SK-N-SH (cell line): Measurements from ENCODE around the gene ITGA1. TPM values are rescaled to one million over a fixed set of nuclear protein-coding genes. Genes with fewer than 3 reads are reported as not detected.

Source experiments
- CTCF ChIA-PET: fragments of 300-600, 350-600 bp; formaldehyde crosslinking; extraction: SDS; loops from one replicate; lab custom pipeline; 2021; lab: Yijun Ruan, JAX
- POLR2A ChIA-PET: fragments of 350-600 bp; sonication (Branson Sonifier 250); formaldehyde crosslinking; extraction: SDS; loops from one replicate; lab custom pipeline; 2020; ENCODE audit warnings: antibody characterized with exemption, inconsistent platforms; lab: Yijun Ruan, JAX
- DNase-seq: peaks from one replicate; pipeline ENCODE4 v3.0.0; 2012
- H2AFZ ChIP-seq: fragments of 200-600 bp; sonication (generic); 2 replicates; pipeline ENCODE4 v1.8.1; 2016; ENCODE audit warnings: antibody characterized with exemption, mild to moderate bottlenecking, low read depth
- H3F3A ChIP-seq: fragments of 200-600 bp; sonication (generic); replicated peaks from 2 replicates; pipeline ENCODE3; 2016; ENCODE audit warnings: antibody characterized with exemption, mild to moderate bottlenecking; ENCODE audit not compliant: insufficient read depth
- H3K27ac ChIP-seq, 2 experiments: fragments of 200-500 bp in 1 of 2; fragments of 200-600 bp in 1 of 2; sonication (Bioruptor generic) in 1 of 2; sonication (generic), shearing (Covaris generic) in 1 of 2; 2 replicates each; pipeline versions ENCODE4 v1.5.1 to v1.6.1; 2014 to 2016; ENCODE audit warnings: low read depth in 2 of 2, inconsistent platforms in 1 of 2, low read length in 1 of 2, mild to moderate bottlenecking in 1 of 2, mixed read lengths in 1 of 2
- H3K27me3 ChIP-seq: fragments of 200-600 bp; sonication (generic), shearing (Covaris generic); 2 replicates; pipeline ENCODE4 v1.6.1; 2016; ENCODE audit warnings: mixed run types; ENCODE audit not compliant: insufficient read depth
- H3K36me3 ChIP-seq, 2 experiments: fragments of 200-500 bp in 1 of 2; fragments of 200-600 bp in 1 of 2; sonication (Bioruptor generic) in 1 of 2; sonication (generic) in 1 of 2; replicated peaks in 1 of 2; 2 replicates each; pipeline versions ENCODE3 to v1.5.1; 2014 to 2016; ENCODE audit warnings: low read length in 1 of 2, mild to moderate bottlenecking in 1 of 2; ENCODE audit not compliant: insufficient read depth in 2 of 2, control insufficient read depth in 1 of 2
- H3K4me1 ChIP-seq, 2 experiments: fragments of 200-500 bp in 1 of 2; fragments of 200-600 bp in 1 of 2; sonication (Bioruptor generic) in 1 of 2; sonication (generic), shearing (Covaris generic) in 1 of 2; 2 replicates each; pipeline versions ENCODE4 v1.5.1 to v1.6.1; 2014 to 2016; ENCODE audit warnings: low read depth in 1 of 2, low read length in 1 of 2, mixed run types in 1 of 2; ENCODE audit not compliant: insufficient read depth in 2 of 2, control insufficient read depth in 1 of 2
- H3K4me2 ChIP-seq: fragments of 200-600 bp; sonication (generic), shearing (Covaris generic); 2 replicates; pipeline ENCODE4 v1.6.1; 2017; ENCODE audit warnings: mixed run types
- H3K4me3 ChIP-seq, 2 experiments: fragments of 200-500 bp in 1 of 2; fragments of 200-600 bp in 1 of 2; sonication (Bioruptor generic) in 1 of 2; sonication (generic), shearing (Covaris generic) in 1 of 2; 2 replicates each; pipeline versions ENCODE4 v1.5.1 to v1.8.1; 2014 to 2016; ENCODE audit warnings: low read depth in 2 of 2, inconsistent platforms in 1 of 2, low read length in 1 of 2, mild to moderate bottlenecking in 1 of 2, mixed read lengths in 1 of 2, moderate library complexity in 1 of 2
- H3K79me2 ChIP-seq: fragments of 200-600 bp; sonication (generic); 2 replicates; pipeline ENCODE4 v1.8.1; 2017; ENCODE audit warnings: mild to moderate bottlenecking; ENCODE audit not compliant: insufficient read depth
- H3K9ac ChIP-seq: fragments of 200-600 bp; sonication (generic); 2 replicates; pipeline ENCODE4 v1.6.1; 2017; ENCODE audit warnings: mixed run types
- H3K9me2 ChIP-seq: fragments of 200-600 bp; sonication (generic); 2 replicates; pipeline ENCODE4 v1.6.1; 2017; ENCODE audit warnings: mixed run types
- H3K9me3 ChIP-seq: fragments of 200-600 bp; sonication (generic); 2 replicates; pipeline ENCODE4 v1.6.1; 2017; ENCODE audit warnings: mixed run types, mild to moderate bottlenecking, moderate library complexity
- H4K20me1 ChIP-seq: fragments of 200-600 bp; sonication (generic); 2 replicates; pipeline ENCODE4 v1.6.1; 2017; ENCODE audit warnings: mild to moderate bottlenecking, mixed run types; ENCODE audit not compliant: insufficient read depth
- ELF1 ChIP-seq: IDR thresholded peaks from 2 replicates; pipeline ENCODE4 v1.4.0; 2012
- FOXJ3 ChIP-seq: sonication (generic); formaldehyde crosslinking; IDR thresholded peaks from 2 replicates; pipeline ENCODE4 v1.5.1; 2020; ENCODE audit warnings: mild to moderate bottlenecking, missing genetic modification reagents
- MAX ChIP-seq: IDR thresholded peaks from 2 replicates; pipeline ENCODE4 v1.4.0; 2012; ENCODE audit warnings: low read depth
- MXI1 ChIP-seq: IDR thresholded peaks from 2 replicates; pipeline ENCODE4 v1.6.1; 2012; ENCODE audit warnings: mild to moderate bottlenecking, low read depth, low read length, improper control_type of control experiment
- PBX3 ChIP-seq: IDR thresholded peaks from 2 replicates; pipeline ENCODE4; 2012
- RAD21 ChIP-seq: IDR thresholded peaks from 2 replicates; pipeline ENCODE4 v1.6.1; 2012; ENCODE audit warnings: mild to moderate bottlenecking, low read length
- REST ChIP-seq: IDR thresholded peaks from 2 replicates; pipeline ENCODE4 v1.6.1; 2012; ENCODE audit warnings: mild to moderate bottlenecking, low read depth, low read length, moderate library complexity
- TAF1 ChIP-seq: IDR thresholded peaks from 2 replicates; pipeline ENCODE4 v1.6.1; 2012; ENCODE audit warnings: low read depth, mild to moderate bottlenecking, low read length, moderate library complexity, borderline replicate concordance
- TCF12 ChIP-seq: IDR thresholded peaks from 2 replicates; pipeline ENCODE4 v1.4.0; 2012
- TEAD4 ChIP-seq: IDR thresholded peaks from 2 replicates; pipeline ENCODE4 v1.4.0; 2012; ENCODE audit warnings: mild to moderate bottlenecking, borderline replicate concordance; ENCODE audit not compliant: insufficient read depth
- WGBS: methylation state at CpG from one replicate; pipeline ENCODE4 v1.1.6; 2017; ENCODE audit warnings: low lambda C conversion rate; 5-methylcytosine and 5-hydroxymethylcytosine counted together
- polyA plus RNA-seq, 3 experiments: library from polyadenylated mRNA; depleted of rRNA; stranded (reverse); fragments of >200 nt; gene quantifications; 2 replicates each; pipeline ENCODE4 v1.2.3, GENCODE V29; 2012

The ITGA1 gene
- polyA plus RNA-seq, 1 of the 3 experiments (the other 2 are of a cell fraction): 7.7 TPM

GRCh38 chr5:52805615-52806014 lies 17.9 kb downstream of the ITGA1 start:
- peaks cover 29% of the 10 kb centered on the region for H3F3A ChIP-seq
- H3K4me3 ChIP-seq: no peak overlapping the region
- H3K4me2 ChIP-seq: no peak overlapping the region
- H3K9me2 ChIP-seq: no peaks in the 10 kb centered on the region
- H3K4me1 ChIP-seq: peaks cover 16 to 25% of the 10 kb centered on the region in 2 experiments
- no peak overlapping the region for H3K27ac ChIP-seq
- ChIA-PET CTCF (interaction anchor here (0.7 to 1.3 kb wide), 2 partner anchors 12 to 110 kb away, joined by 3 read pairs; no protein-coding TSS in a partner anchor), POLR2A (no interaction called here)
- 98% methylated on average over 2 of the region's 2 CpGs for WGBS
- H3K79me2 ChIP-seq: peaks cover 67% of the 10 kb centered on the region
- no peaks in the 10 kb centered on the region for H3K9me3 ChIP-seq
- peaks cover 22% of the 10 kb centered on the region for H4K20me1 ChIP-seq
- TF ChIP-seq TCF12 (no peak), TAF1 (no peak)
- no peak overlapping the region for H2AFZ ChIP-seq
- no peak for DNase-seq
- H3K27me3 ChIP-seq: no peaks in the 10 kb centered on the region
- peaks cover 44 to 46% of the 10 kb centered on the region in 2 experiments for H3K36me3 ChIP-seq
- H3K9ac ChIP-seq: no peak overlapping the region

- CTCF ChIA-PET: interaction anchor here (1.4 kb wide), 1 partner anchor 18 kb away, joined by 4 read pairs; no protein-coding TSS in a partner anchor
- no peak overlapping the region for H3K9ac ChIP-seq
- peaks cover 14 to 23% of the 10 kb centered on the region in 2 experiments for H3K4me1 ChIP-seq
- H4K20me1 ChIP-seq: peaks cover 12% of the 10 kb centered on the region
- no peaks in the 10 kb centered on the region for H3K9me2 ChIP-seq
- DNase-seq: no peak
- POLR2A ChIA-PET: no interaction called here
- H3K4me2 ChIP-seq: no peak overlapping the region
- peaks cover 37 to 40% of the 10 kb centered on the region in 2 experiments for H3K36me3 ChIP-seq
- no peaks in the 10 kb centered on the region for H3K9me3 ChIP-seq
- peaks cover 53% of the 10 kb centered on the region for H3K79me2 ChIP-seq
- no peaks in the 10 kb centered on the region for H3K27me3 ChIP-seq
- TF ChIP-seq MAX (no peak), TAF1 (no peak), PBX3 (no peak), FOXJ3 (CRISPR knock-in tag) (no peak), MXI1 (no peak), RAD21 (no peak), ELF1 (no peak), TEAD4 (no peak), REST (no peak)
- H2AFZ ChIP-seq: no peak overlapping the region
- peaks cover 28% of the 10 kb centered on the region for H3F3A ChIP-seq
- H3K27ac ChIP-seq: no peak overlapping the region; a peak in 1 of 4 replicates
- no peak overlapping the region for H3K4me3 ChIP-seq
Measured at GRCh38 chr5:52807037-52807436, 19.3 kb downstream of the ITGA1 start.
